ENCODE measurements around the gene CCDC39. TPM values are rescaled to one million over a fixed set of nuclear protein-coding genes. Genes with fewer than 3 reads are reported as not detected.

The CCDC39 gene
- total RNA-seq, 2 donors from 2014 or later = not detected

DNA sequence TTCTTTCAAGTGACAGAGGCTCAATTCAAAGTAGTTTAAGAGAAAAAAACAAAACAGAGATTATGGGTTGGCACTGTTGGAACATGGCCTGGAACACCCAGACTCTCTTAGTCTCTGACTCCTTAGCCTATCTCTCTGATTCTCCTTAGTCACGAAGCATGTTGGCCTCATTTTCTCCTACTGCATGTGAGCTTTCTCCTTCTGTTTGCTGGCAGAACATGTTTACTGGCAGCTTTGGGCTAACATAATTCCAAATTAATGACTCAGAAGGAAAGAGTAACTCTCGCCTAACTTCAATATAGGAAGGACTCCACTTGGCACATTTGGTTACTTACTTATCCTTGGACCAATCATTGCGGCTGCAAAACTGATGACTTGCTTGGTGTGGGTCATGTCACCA is 21.7 kb upstream of the CCDC39 start:
- Histone ChIP-seq H3K9me3 (no peaks in the 10 kb centered on the region), H3K4me3 (no peak overlapping the region), H3K36me3 (no peaks in the 10 kb centered on the region), H3K27me3 (replicated peaks; ENCODE audit: insufficient read depth) (no peaks in the 10 kb centered on the region), H3K4me1 (ENCODE audit: control insufficient read depth in 1 of 2, low read depth in 2 of 2) (no peaks in the 10 kb centered on the region), H3K27ac (no peak overlapping the region)
- DNase-seq (ENCODE audit: low spot score) = no peak
- no peak for ATAC-seq (ENCODE audit: insufficient number of reproducible peaks, low FRiP score, low read depth)
- TF ChIP-seq, protein P1, sequence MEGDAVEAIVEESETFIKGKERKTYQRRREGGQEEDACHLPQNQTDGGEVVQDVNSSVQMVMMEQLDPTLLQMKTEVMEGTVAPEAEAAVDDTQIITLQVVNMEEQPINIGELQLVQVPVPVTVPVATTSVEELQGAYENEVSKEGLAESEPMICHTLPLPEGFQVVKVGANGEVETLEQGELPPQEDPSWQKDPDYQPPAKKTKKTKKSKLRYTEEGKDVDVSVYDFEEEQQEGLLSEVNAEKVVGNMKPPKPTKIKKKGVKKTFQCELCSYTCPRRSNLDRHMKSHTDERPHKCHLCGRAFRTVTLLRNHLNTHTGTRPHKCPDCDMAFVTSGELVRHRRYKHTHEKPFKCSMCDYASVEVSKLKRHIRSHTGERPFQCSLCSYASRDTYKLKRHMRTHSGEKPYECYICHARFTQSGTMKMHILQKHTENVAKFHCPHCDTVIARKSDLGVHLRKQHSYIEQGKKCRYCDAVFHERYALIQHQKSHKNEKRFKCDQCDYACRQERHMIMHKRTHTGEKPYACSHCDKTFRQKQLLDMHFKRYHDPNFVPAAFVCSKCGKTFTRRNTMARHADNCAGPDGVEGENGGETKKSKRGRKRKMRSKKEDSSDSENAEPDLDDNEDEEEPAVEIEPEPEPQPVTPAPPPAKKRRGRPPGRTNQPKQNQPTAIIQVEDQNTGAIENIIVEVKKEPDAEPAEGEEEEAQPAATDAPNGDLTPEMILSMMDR (IDR thresholded peaks at IDR 0.05) = no peak

DNA sequence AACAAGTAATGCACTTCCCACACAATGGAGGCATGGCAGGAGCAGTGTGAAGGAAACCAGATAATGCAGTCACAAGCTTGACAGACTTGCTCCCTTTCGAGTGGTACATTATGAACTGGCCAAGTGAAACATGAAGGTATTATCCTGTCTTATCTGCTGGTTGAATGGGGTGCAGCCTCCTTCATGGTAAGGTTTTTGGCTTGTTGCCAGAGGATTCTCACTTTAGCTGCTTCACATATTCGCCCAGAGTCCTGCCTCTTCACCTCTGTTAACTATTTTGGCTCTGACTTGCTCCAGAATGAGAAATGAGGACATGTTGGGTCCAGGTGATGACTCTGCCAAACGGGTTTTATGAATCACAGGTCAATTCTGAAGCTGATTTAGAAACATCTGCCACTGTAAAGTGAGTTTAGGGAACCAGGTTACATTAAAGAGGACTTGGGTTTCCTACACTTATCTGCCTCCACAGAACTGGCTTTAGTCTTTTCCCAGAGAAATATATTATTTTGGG is 19.5 kb upstream of the CCDC39 start:
- H3K27ac ChIP-seq = no peak overlapping the region
- ATAC-seq (ENCODE audit: insufficient number of reproducible peaks, low FRiP score, low read depth) (no peak), DNase-seq (ENCODE audit: low spot score) (no peak)
- TF ChIP-seq, protein P1 (IDR thresholded peaks at IDR 0.05) = no peak
- H3K27me3 ChIP-seq (replicated peaks; ENCODE audit: insufficient read depth) = no peaks in the 10 kb centered on the region
- no peaks in the 10 kb centered on the region for H3K4me1 ChIP-seq (ENCODE audit: control insufficient read depth in 1 of 2, low read depth in 2 of 2)
- no peaks in the 10 kb centered on the region for H3K9me3 ChIP-seq
- H3K36me3 ChIP-seq = no peaks in the 10 kb centered on the region
- H3K4me3 ChIP-seq = no peak overlapping the region

DNA sequence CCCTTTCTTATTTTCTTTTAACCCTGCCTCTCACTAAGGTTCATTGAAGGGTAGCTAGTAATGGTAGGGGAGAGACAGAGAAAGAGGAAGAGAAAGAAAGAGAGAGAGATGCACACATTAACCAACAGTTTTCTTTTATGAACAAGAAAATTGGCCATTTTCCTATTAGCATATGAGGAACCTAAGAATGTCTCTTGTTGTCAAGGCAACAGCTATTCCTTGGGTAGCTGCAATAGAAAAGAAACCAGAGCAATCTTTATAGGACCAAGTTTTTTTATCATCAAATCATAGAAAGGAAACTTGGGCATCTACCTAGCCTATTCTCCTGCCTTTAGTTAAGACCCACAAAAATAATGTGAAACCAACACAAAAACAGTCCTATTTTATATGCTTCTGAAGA is 15.0 kb upstream of the CCDC39 start:
- Histone ChIP-seq H3K9me3 (no peaks in the 10 kb centered on the region), H3K4me3 (no peak overlapping the region), H3K27me3 (replicated peaks; ENCODE audit: insufficient read depth) (no peaks in the 10 kb centered on the region), H3K27ac (no peak overlapping the region), H3K36me3 (no peaks in the 10 kb centered on the region), H3K4me1 (ENCODE audit: control insufficient read depth in 1 of 2, low read depth in 2 of 2) (no peaks in the 10 kb centered on the region)
- DNase-seq (ENCODE audit: low spot score) (no peak), ATAC-seq (ENCODE audit: insufficient number of reproducible peaks, low FRiP score, low read depth) (no peak)
- TF ChIP-seq, protein P1 (IDR thresholded peaks at IDR 0.05) = no peak

DNA sequence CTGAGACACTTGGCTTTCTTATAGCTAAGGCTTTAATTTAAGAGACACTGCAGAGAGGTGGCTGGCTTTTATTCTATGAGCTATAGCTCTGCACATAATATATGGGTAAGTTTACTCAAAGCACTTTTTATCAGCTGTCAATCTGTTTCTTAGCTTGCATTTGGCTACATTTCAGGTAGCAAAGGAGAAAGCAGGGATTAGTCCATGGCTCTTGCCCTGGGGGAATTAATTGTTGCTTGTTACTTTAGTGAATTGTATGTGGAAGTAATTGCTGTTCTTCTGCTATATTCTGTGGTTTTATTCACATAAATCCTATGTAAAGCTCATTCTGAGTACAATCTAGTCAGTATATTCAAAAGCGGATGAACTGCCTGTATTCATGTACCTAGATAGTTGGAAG is 14.4 kb upstream of the CCDC39 start:
- Histone ChIP-seq H3K4me1 (ENCODE audit: control insufficient read depth in 1 of 2, low read depth in 2 of 2) (no peaks in the 10 kb centered on the region), H3K36me3 (no peaks in the 10 kb centered on the region), H3K27ac (no peak overlapping the region), H3K27me3 (replicated peaks; ENCODE audit: insufficient read depth) (no peaks in the 10 kb centered on the region), H3K9me3 (no peaks in the 10 kb centered on the region), H3K4me3 (no peak overlapping the region)
- TF ChIP-seq, protein P1 (IDR thresholded peaks at IDR 0.05) = no peak
- DNase-seq (ENCODE audit: low spot score) = no peak
- ATAC-seq (ENCODE audit: insufficient number of reproducible peaks, low FRiP score, low read depth) = no peak

DNA sequence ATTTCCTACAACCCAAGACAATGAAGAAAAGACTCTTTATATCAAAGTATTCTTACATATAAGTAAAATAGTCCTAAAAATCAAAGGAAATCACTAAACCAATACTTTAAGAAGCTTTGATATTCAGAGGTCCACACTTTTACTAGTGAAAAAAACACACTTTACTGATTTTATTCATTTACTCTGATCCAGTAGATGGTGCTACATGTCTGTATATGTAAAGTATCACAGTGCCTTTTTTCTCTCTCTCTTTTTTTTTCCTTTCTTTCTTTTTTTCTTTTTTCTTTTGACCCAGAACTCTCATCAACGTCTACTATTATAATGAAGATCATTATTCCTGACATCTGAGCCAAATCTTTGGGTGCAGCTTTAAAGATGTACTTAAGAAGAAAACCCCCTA is 10.8 kb upstream of the CCDC39 start:
- DNase-seq (ENCODE audit: low spot score) (no peak), ATAC-seq (ENCODE audit: insufficient number of reproducible peaks, low FRiP score, low read depth) (no peak)
- no peaks in the 10 kb centered on the region for H3K9me3 ChIP-seq
- TF ChIP-seq, protein P1 (IDR thresholded peaks at IDR 0.05) = no peak
- no peaks in the 10 kb centered on the region for H3K27me3 ChIP-seq (replicated peaks; ENCODE audit: insufficient read depth)
- no peak overlapping the region for H3K4me3 ChIP-seq
- H3K4me1 ChIP-seq (ENCODE audit: control insufficient read depth in 1 of 2, low read depth in 2 of 2) = no peaks in the 10 kb centered on the region
- no peaks in the 10 kb centered on the region for H3K36me3 ChIP-seq
- H3K27ac ChIP-seq = no peak overlapping the region
